ENCODE measurements around the gene ADAP1.

DNA sequence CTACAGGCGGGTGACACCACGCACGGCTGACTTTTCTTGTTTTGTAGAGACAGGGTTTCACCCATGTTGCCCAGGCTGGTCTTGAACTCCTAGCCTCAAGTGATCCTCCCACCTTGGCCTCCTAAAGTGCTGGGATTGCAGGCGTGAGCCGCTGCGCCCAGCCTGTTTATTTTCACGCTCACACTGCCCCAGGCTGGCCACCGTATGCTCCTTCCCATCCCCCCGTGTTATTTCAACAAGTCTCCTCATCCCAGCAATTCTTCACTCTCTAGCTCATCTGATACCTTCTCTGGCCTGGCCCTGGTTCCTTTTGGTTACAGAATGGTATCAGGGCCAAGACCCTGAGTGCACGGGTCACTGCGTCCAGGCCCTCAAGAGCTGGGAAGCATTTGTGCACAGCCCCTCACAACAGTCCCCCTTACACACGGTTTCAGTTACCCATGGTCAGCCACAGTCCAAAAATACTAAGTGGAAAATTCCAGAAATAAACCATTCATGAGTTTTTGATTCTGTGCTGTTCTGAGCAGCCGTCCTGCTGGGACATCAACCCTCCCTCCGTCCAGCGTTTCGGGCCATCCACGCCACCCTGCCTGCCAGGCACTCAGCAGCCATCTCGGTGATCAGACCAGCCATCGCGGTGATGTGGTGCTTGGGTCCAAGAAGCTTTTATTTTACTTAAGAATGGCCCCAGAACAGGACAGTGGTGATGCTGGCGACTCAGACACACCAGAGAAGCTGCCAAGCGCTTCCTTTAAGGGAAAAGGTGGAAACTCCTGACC, 12.0 kb upstream of the ADAP1 start:
- TF ChIP-seq, protein P1, sequence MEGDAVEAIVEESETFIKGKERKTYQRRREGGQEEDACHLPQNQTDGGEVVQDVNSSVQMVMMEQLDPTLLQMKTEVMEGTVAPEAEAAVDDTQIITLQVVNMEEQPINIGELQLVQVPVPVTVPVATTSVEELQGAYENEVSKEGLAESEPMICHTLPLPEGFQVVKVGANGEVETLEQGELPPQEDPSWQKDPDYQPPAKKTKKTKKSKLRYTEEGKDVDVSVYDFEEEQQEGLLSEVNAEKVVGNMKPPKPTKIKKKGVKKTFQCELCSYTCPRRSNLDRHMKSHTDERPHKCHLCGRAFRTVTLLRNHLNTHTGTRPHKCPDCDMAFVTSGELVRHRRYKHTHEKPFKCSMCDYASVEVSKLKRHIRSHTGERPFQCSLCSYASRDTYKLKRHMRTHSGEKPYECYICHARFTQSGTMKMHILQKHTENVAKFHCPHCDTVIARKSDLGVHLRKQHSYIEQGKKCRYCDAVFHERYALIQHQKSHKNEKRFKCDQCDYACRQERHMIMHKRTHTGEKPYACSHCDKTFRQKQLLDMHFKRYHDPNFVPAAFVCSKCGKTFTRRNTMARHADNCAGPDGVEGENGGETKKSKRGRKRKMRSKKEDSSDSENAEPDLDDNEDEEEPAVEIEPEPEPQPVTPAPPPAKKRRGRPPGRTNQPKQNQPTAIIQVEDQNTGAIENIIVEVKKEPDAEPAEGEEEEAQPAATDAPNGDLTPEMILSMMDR (IDR thresholded peaks at IDR 0.05; ENCODE audit: insufficient read depth, low read length, poor library complexity, severe bottlenecking) = no peak
- TF ChIP-seq EZH2phosphoT487 (conservative IDR thresholded peaks at IDR 0.05; ENCODE audit: low read length) = no peak
